Liver (tissue), 9 donors: ENCODE measurements around the gene MRTFB. TPM values are rescaled to one million over a fixed set of nuclear protein-coding genes. Genes with fewer than 3 reads are reported as not detected.

ENCODE experiments used
- DNase-seq: peaks from one replicate; pipeline ENCODE4 v3.0.0-alpha.2; 2017; ENCODE audit warnings: low spot score
- H3K27ac ChIP-seq, 2 donors: one replicate each; pipeline ENCODE4 v1.7.0; 2013; ENCODE audit warnings: inconsistent platforms in 2 of 2, low read length in 2 of 2, control low read depth in 1 of 2, low read depth in 1 of 2, mild to moderate bottlenecking in 1 of 2
- H3K27me3 ChIP-seq, 4 donors: one replicate each; pipeline versions ENCODE4 v1.6.1 to v1.7.0; 2013; ENCODE audit warnings: low read length in 3 of 4, inconsistent platforms in 1 of 4, mild to moderate bottlenecking in 1 of 4, moderate library complexity in 1 of 4; ENCODE audit not compliant: control insufficient read depth in 4 of 4, insufficient read depth in 4 of 4
- H3K36me3 ChIP-seq, 4 donors: one replicate each; pipeline versions ENCODE4 v1.6.1 to v1.7.0; 2013; ENCODE audit warnings: low read length in 3 of 4, mild to moderate bottlenecking in 3 of 4, low read depth in 1 of 4, moderate library complexity in 1 of 4; ENCODE audit not compliant: control insufficient read depth in 4 of 4, insufficient read depth in 3 of 4
- H3K4me1 ChIP-seq, 4 donors: one replicate each; pipeline versions ENCODE4 v1.6.1 to v1.7.0; 2013; ENCODE audit warnings: low read length in 3 of 4, mild to moderate bottlenecking in 3 of 4, moderate library complexity in 1 of 4; ENCODE audit not compliant: control insufficient read depth in 4 of 4, insufficient read depth in 4 of 4
- H3K4me3 ChIP-seq, 3 donors: one replicate each; pipeline versions ENCODE4 v1.6.1 to v1.7.0; 2013; ENCODE audit warnings: low read length in 3 of 3, control low read depth in 1 of 3, low read depth in 1 of 3, mild to moderate bottlenecking in 1 of 3
- H3K9ac ChIP-seq, 2 donors: one replicate each; pipeline ENCODE4 v1.7.0; 2013; ENCODE audit warnings: low read length in 2 of 2, mild to moderate bottlenecking in 2 of 2, moderate library complexity in 2 of 2, control low read depth in 1 of 2, low read depth in 1 of 2
- H3K9me3 ChIP-seq, 4 donors: one replicate each; pipeline versions ENCODE4 v1.6.1 to v1.7.0; 2013; ENCODE audit warnings: low read length in 3 of 4; ENCODE audit not compliant: control insufficient read depth in 4 of 4
- EGR1 ChIP-seq, 2 donors: IDR thresholded peaks; 2 replicates each; pipeline ENCODE4 v1.6.1; 2016 to 2018; ENCODE audit warnings: antibody characterized with exemption in 2 of 2, low read depth in 2 of 2
- FOXA1 ChIP-seq: IDR thresholded peaks from 2 replicates; pipeline ENCODE4 v1.6.1; 2016; ENCODE audit warnings: antibody characterized with exemption
- FOXA2 ChIP-seq: IDR thresholded peaks from 2 replicates; pipeline ENCODE4 v1.6.1; 2016; ENCODE audit warnings: antibody characterized with exemption
- GABPA ChIP-seq, 2 donors: IDR thresholded peaks in 1 of 2; conservative IDR thresholded peaks in 1 of 2; 2 replicates each; pipeline ENCODE4 v1.6.1; 2016; ENCODE audit warnings: antibody characterized with exemption in 2 of 2, mild to moderate bottlenecking in 1 of 2, moderate library complexity in 1 of 2
- HNF4A ChIP-seq, 2 donors: conservative IDR thresholded peaks; 2 replicates each; pipeline ENCODE4 v1.6.1; 2016; ENCODE audit warnings: antibody characterized with exemption in 2 of 2, mild to moderate bottlenecking in 2 of 2
- HNF4G ChIP-seq: IDR thresholded peaks from 2 replicates; pipeline ENCODE4 v1.6.1; 2016; ENCODE audit warnings: antibody characterized with exemption
- JUND ChIP-seq, 2 donors: IDR thresholded peaks; 2 replicates each; pipeline ENCODE4 v1.6.1; 2016; ENCODE audit warnings: antibody characterized with exemption in 2 of 2
- NR2F2 ChIP-seq: IDR thresholded peaks from 2 replicates; pipeline ENCODE4 v1.6.1; 2016; ENCODE audit warnings: antibody characterized with exemption
- RAD21 ChIP-seq, 2 donors: IDR thresholded peaks; 2 replicates each; pipeline ENCODE4 v1.6.1; 2016; ENCODE audit warnings: antibody characterized with exemption in 2 of 2, mild to moderate bottlenecking in 2 of 2
- RXRA ChIP-seq, 2 donors: IDR thresholded peaks; 2 replicates each; pipeline ENCODE4 v1.6.1; 2017 to 2018; ENCODE audit warnings: antibody characterized with exemption in 2 of 2, mild to moderate bottlenecking in 1 of 2
- SP1 ChIP-seq: IDR thresholded peaks from 2 replicates; pipeline ENCODE4 v1.6.1; 2018; ENCODE audit warnings: antibody characterized with exemption, mild to moderate bottlenecking
- TAF1 ChIP-seq: conservative IDR thresholded peaks from 2 replicates; pipeline ENCODE4 v1.6.1; 2016; ENCODE audit warnings: antibody characterized with exemption, mild to moderate bottlenecking
- WGBS: extraction: QIAGEN DNeasy Blood & Tissue Kit; methylation state at CpG from one replicate; pipeline ENCODE4 v1.1.7; 2013; 5-methylcytosine and 5-hydroxymethylcytosine counted together
- polyA plus RNA-seq, 2 donors: library from polyadenylated mRNA; stranded (reverse) in 1 of 2; unstranded in 1 of 2; fragments of 200-250 nt in 1 of 2; fragments of >200 nt in 1 of 2; fragmentation: Nextera tagmentation in 1 of 2; extraction: Ambion mirVana in 1 of 2; gene quantifications; one replicate each; pipeline versions ENCODE4 v1.2.1 to v1.2.3, GENCODE V29; 2013 to 2015
- total RNA-seq, 2 donors: library from RNA; depleted of rRNA; stranded (reverse); fragments of >200 nt; gene quantifications; one replicate each; pipeline ENCODE4 v1.2.3, GENCODE V29; 2014
- TF ChIP-seq, protein P1 (sequence below): IDR thresholded peaks from 2 replicates; pipeline ENCODE4 v1.6.1; 2016; ENCODE audit warnings: antibody characterized with exemption, mild to moderate bottlenecking
- TF ChIP-seq, protein P2 (sequence below): IDR thresholded peaks from 2 replicates; pipeline ENCODE4 v1.6.1; 2016; ENCODE audit warnings: antibody characterized with exemption
- TF ChIP-seq, protein P3 (sequence below): fragments of 150-350 bp; IDR thresholded peaks from 2 replicates; pipeline ENCODE4 v1.5.1; 2017; ENCODE audit warnings: improper control_type of control experiment, low read depth, low read length; ENCODE audit not compliant: missing input control
- TF ChIP-seq, protein P4 (sequence below): IDR thresholded peaks from 2 replicates; pipeline ENCODE4 v1.6.1; 2016; ENCODE audit warnings: antibody characterized with exemption
- TF ChIP-seq, protein P5 (sequence below): IDR thresholded peaks from 2 replicates; pipeline ENCODE4 v1.6.1; 2016; ENCODE audit warnings: antibody characterized with exemption
- donor health status: healthy.
- donor health status: healthy.
- donor health status: healthy.
- donor health status: healthy.
- donor health status: healthy.

Gene MRTFB
- total and polyA plus RNA-seq, 4 donors, result 4.1 to 14.2 (median 5.8) TPM

DNA sequence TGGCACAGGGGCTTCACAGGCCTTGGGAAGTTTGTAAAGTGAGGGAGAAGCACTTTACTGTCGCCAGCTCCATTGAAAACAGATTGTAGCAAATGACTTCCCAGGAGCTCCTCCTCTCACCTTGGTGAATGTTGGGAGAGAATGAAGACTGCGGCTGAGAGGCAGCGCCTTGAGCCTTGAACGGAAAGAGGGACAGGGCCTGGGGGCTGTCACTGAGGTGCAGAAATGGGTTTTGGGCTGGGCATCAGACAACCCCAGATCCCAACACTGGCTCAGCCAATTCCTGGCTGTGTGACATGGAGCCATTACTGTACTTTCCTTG lies 603 bp upstream of the MRTFB start:
- Histone ChIP-seq H3K4me1 (peaks cover 3 to 22% (median 12%) of the 10 kb centered on the region in 4 donors), H3K9ac (peak overlapping the region; percentile 16 to 81), H3K36me3 (no peaks in the 10 kb centered on the region), H3K9me3 (no peaks in the 10 kb centered on the region), H3K4me3 (peak overlapping the region; percentile 76 to 96 (median 88)), H3K27me3 (no peaks in the 10 kb centered on the region), H3K27ac (peak overlapping the region; percentile 81)
- WGBS, result 59% methylated on average over 4 of the region's 4 CpGs
- TF ChIP-seq JUND (IDR thresholded peaks at IDR 0.05) (no peak), NR2F2 (no peak), HNF4G (no peak), RXRA (IDR thresholded peaks at IDR 0.05) (no peak), RAD21 (IDR thresholded peaks at IDR 0.05) (no peak), FOXA1 (no peak), GABPA (IDR thresholded peaks at IDR 0.05 in 1 of 2, conservative IDR thresholded peaks at IDR 0.05 in 1 of 2) (no peak), FOXA2 (no peak), HNF4A (conservative IDR thresholded peaks at IDR 0.05) (no peak), TAF1 (no peak), EGR1 (IDR thresholded peaks at IDR 0.05; ENCODE audit: low read depth in 2 of 2) (no peak), SP1 (no peak)
- TF ChIP-seq, protein P1, sequence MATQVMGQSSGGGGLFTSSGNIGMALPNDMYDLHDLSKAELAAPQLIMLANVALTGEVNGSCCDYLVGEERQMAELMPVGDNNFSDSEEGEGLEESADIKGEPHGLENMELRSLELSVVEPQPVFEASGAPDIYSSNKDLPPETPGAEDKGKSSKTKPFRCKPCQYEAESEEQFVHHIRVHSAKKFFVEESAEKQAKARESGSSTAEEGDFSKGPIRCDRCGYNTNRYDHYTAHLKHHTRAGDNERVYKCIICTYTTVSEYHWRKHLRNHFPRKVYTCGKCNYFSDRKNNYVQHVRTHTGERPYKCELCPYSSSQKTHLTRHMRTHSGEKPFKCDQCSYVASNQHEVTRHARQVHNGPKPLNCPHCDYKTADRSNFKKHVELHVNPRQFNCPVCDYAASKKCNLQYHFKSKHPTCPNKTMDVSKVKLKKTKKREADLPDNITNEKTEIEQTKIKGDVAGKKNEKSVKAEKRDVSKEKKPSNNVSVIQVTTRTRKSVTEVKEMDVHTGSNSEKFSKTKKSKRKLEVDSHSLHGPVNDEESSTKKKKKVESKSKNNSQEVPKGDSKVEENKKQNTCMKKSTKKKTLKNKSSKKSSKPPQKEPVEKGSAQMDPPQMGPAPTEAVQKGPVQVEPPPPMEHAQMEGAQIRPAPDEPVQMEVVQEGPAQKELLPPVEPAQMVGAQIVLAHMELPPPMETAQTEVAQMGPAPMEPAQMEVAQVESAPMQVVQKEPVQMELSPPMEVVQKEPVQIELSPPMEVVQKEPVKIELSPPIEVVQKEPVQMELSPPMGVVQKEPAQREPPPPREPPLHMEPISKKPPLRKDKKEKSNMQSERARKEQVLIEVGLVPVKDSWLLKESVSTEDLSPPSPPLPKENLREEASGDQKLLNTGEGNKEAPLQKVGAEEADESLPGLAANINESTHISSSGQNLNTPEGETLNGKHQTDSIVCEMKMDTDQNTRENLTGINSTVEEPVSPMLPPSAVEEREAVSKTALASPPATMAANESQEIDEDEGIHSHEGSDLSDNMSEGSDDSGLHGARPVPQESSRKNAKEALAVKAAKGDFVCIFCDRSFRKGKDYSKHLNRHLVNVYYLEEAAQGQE, result no peak
- TF ChIP-seq, protein P2, sequence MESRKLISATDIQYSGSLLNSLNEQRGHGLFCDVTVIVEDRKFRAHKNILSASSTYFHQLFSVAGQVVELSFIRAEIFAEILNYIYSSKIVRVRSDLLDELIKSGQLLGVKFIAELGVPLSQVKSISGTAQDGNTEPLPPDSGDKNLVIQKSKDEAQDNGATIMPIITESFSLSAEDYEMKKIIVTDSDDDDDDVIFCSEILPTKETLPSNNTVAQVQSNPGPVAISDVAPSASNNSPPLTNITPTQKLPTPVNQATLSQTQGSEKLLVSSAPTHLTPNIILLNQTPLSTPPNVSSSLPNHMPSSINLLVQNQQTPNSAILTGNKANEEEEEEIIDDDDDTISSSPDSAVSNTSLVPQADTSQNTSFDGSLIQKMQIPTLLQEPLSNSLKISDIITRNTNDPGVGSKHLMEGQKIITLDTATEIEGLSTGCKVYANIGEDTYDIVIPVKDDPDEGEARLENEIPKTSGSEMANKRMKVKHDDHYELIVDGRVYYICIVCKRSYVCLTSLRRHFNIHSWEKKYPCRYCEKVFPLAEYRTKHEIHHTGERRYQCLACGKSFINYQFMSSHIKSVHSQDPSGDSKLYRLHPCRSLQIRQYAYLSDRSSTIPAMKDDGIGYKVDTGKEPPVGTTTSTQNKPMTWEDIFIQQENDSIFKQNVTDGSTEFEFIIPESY, result no peak
- TF ChIP-seq, protein P3, sequence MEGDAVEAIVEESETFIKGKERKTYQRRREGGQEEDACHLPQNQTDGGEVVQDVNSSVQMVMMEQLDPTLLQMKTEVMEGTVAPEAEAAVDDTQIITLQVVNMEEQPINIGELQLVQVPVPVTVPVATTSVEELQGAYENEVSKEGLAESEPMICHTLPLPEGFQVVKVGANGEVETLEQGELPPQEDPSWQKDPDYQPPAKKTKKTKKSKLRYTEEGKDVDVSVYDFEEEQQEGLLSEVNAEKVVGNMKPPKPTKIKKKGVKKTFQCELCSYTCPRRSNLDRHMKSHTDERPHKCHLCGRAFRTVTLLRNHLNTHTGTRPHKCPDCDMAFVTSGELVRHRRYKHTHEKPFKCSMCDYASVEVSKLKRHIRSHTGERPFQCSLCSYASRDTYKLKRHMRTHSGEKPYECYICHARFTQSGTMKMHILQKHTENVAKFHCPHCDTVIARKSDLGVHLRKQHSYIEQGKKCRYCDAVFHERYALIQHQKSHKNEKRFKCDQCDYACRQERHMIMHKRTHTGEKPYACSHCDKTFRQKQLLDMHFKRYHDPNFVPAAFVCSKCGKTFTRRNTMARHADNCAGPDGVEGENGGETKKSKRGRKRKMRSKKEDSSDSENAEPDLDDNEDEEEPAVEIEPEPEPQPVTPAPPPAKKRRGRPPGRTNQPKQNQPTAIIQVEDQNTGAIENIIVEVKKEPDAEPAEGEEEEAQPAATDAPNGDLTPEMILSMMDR, result no peak
- TF ChIP-seq, protein P4, sequence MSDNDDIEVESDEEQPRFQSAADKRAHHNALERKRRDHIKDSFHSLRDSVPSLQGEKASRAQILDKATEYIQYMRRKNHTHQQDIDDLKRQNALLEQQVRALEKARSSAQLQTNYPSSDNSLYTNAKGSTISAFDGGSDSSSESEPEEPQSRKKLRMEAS, result no peak
- TF ChIP-seq, protein P5, sequence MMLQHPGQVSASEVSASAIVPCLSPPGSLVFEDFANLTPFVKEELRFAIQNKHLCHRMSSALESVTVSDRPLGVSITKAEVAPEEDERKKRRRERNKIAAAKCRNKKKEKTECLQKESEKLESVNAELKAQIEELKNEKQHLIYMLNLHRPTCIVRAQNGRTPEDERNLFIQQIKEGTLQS, result no peak
- no peak for DNase-seq
